Astrocyte (in vitro differentiated cells and primary cell): Measurements from ENCODE around the gene FEM1B. TPM values are rescaled to one million over a fixed set of nuclear protein-coding genes. Genes with fewer than 3 reads are reported as not detected.

Experiments used
- DNase-seq: peaks from one replicate; pipeline ENCODE4 v3.0.0-alpha.2; 2010; ENCODE audit warnings: low read depth
- FAIRE-seq: peaks from 2 replicates; lab custom pipeline; 2011; peaks lifted over from hg19 to GRCh38; lab: Jason Lieb, UNC
- H2AFZ ChIP-seq: 2 replicates; pipeline ENCODE4 v1.6.0; 2012; ENCODE audit warnings: low read depth, low read length, inconsistent platforms
- H3K27ac ChIP-seq: 2 replicates; pipeline ENCODE4 v1.5.1; 2011; ENCODE audit warnings: low read depth, low read length, inconsistent platforms
- H3K27me3 ChIP-seq: 2 replicates; pipeline ENCODE4 v1.6.0; 2011; ENCODE audit warnings: low read length, inconsistent platforms; ENCODE audit not compliant: insufficient read depth
- H3K36me3 ChIP-seq: 2 replicates; pipeline ENCODE4 v1.5.1; 2011; ENCODE audit warnings: low read length, inconsistent platforms; ENCODE audit not compliant: insufficient read depth
- H3K4me1 ChIP-seq: 2 replicates; pipeline ENCODE4 v1.5.1; 2011; ENCODE audit warnings: low read length, inconsistent platforms; ENCODE audit not compliant: insufficient read depth
- H3K4me2 ChIP-seq: 2 replicates; pipeline ENCODE4 v1.6.0; 2012; ENCODE audit warnings: low read length, inconsistent platforms
- H3K4me3 ChIP-seq: 2 replicates; pipeline ENCODE4 v1.5.1; 2011; ENCODE audit warnings: low read depth, mild to moderate bottlenecking, low read length, inconsistent platforms; ENCODE audit not compliant: insufficient read depth
- H3K79me2 ChIP-seq: 2 replicates; pipeline ENCODE4 v1.6.0; 2012; ENCODE audit warnings: mild to moderate bottlenecking, low read length, inconsistent platforms; ENCODE audit not compliant: insufficient read depth
- H3K9ac ChIP-seq: 2 replicates; pipeline ENCODE4 v1.6.0; 2012; ENCODE audit warnings: mild to moderate bottlenecking, low read length, inconsistent platforms
- H3K9me3 ChIP-seq: 2 replicates; pipeline ENCODE4 v1.5.1; 2012; ENCODE audit warnings: low read depth, mild to moderate bottlenecking, low read length, inconsistent platforms; ENCODE audit not compliant: insufficient read depth
- H4K20me1 ChIP-seq: 2 replicates; pipeline ENCODE4 v1.6.0; 2012; ENCODE audit warnings: low read length, inconsistent platforms; ENCODE audit not compliant: insufficient read depth
- H3K27ac Mint-ChIP-seq: one replicate; pipeline ENCODE4 v1.8.0; 2021; ENCODE audit warnings: mild to moderate bottlenecking, mixed read lengths; ENCODE audit not compliant: unreplicated experiment
- H3K27me3 Mint-ChIP-seq: one replicate; pipeline ENCODE4 v1.8.0; 2021; ENCODE audit warnings: low read depth, mixed read lengths; ENCODE audit not compliant: unreplicated experiment
- H3K36me3 Mint-ChIP-seq: one replicate; pipeline ENCODE4 v1.8.0; 2021; ENCODE audit warnings: low read depth, mixed read lengths; ENCODE audit not compliant: unreplicated experiment
- H3K4me1 Mint-ChIP-seq: one replicate; pipeline ENCODE4 v1.8.0; 2021; ENCODE audit warnings: low read depth, mixed read lengths; ENCODE audit not compliant: unreplicated experiment
- H3K4me3 Mint-ChIP-seq: one replicate; pipeline ENCODE4 v1.8.0; 2021; ENCODE audit warnings: mild to moderate bottlenecking, moderate library complexity, mixed read lengths; ENCODE audit not compliant: unreplicated experiment
- H3K9me3 Mint-ChIP-seq: one replicate; pipeline ENCODE4 v1.8.0; 2021; ENCODE audit warnings: mild to moderate bottlenecking, mixed read lengths; ENCODE audit not compliant: unreplicated experiment
- EZH2 ChIP-seq: IDR thresholded peaks from 2 replicates; pipeline ENCODE4 v1.6.1; 2012; ENCODE audit warnings: mild to moderate bottlenecking, low read length, inconsistent platforms; ENCODE audit not compliant: insufficient read depth
- total RNA-seq: library from RNA; stranded (reverse); gene quantifications from 2 replicates; pipeline ENCODE4 v1.2.1, GENCODE V29; 2021
- TF ChIP-seq, protein P1 (sequence below): IDR thresholded peaks from 2 replicates; pipeline ENCODE4 v1.5.1; 2011; ENCODE audit warnings: low read depth, mild to moderate bottlenecking, inconsistent platforms, low read length, moderate library complexity; ENCODE audit not compliant: insufficient read depth

Gene FEM1B
- total RNA-seq, 1 donor from 2014 or later = 38.6 TPM

DNA sequence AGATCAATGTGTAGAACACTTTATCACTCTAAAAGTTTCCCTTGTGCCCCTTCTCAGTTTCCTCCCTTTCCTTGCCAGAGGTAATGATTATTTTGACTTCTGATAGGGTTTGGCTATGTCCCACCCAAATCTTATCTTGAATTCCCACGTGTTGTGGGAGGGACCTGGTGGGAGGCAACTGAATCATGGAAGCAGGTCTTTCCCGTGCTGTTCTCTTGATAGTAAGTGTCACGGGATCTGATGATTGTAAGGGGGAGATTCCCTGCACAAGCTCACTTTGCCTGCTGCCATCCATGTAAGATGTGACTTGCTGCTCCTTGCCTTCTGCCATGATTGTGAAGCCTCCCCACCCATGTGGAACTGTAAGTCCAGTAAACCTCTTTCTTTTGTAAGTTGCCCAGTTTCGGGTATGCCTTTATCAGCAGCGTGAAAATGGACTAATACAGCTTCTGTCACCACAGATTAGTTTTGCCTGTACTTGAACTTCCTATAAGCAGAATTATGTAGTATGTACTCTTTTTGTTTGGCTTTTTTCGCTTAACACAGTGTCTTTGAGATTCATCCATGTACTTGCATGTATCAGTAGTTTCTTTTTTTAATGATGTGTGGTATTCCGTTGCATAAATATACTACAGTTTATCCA lies 7.2 kb downstream of the FEM1B start:
- peaks cover 93% of the 10 kb centered on the region for H4K20me1 ChIP-seq

DNA sequence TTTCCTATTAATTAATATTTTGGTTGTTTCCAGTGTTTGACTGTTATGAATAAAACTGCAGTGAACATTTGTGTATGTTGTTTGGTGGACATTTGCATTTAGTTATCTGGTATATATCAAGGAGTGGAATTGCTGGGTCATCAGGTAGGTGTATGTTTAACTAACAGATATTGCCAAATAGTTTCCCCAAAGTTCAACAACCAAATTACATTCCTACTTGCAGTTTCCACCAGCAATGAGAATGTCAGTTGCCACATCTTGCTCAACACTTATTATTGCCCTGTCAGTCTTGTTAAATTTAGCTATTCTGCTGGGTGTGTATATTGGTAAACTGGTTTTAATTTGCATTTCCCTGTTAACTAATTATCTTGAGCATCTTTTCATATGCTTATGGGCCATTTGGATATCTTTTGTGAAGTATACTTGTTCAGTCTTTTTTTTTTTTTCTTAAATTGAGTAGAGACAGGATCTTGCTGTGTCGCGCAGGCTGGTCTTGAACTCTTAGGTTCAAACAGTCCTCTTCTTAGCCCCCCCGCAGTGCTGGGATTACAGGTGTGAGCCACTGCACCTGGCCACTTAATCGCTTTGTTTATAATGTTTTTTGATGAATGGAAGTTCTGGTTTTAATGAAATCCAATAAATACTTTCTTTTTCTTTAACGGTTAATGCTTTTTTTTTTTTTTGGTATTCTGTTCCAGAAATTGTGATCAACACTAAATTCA lies 7.9 kb downstream of the FEM1B start:
- H3K4me1 Mint-ChIP-seq = peaks cover 32% of the 10 kb centered on the region
- TF ChIP-seq, protein P1, sequence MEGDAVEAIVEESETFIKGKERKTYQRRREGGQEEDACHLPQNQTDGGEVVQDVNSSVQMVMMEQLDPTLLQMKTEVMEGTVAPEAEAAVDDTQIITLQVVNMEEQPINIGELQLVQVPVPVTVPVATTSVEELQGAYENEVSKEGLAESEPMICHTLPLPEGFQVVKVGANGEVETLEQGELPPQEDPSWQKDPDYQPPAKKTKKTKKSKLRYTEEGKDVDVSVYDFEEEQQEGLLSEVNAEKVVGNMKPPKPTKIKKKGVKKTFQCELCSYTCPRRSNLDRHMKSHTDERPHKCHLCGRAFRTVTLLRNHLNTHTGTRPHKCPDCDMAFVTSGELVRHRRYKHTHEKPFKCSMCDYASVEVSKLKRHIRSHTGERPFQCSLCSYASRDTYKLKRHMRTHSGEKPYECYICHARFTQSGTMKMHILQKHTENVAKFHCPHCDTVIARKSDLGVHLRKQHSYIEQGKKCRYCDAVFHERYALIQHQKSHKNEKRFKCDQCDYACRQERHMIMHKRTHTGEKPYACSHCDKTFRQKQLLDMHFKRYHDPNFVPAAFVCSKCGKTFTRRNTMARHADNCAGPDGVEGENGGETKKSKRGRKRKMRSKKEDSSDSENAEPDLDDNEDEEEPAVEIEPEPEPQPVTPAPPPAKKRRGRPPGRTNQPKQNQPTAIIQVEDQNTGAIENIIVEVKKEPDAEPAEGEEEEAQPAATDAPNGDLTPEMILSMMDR = no peak
- no peak for TF ChIP-seq EZH2
- H3K36me3 ChIP-seq = peaks cover 13% of the 10 kb centered on the region
- peaks cover 100% of the 10 kb centered on the region for H3K79me2 ChIP-seq
- no peaks in the 10 kb centered on the region for H3K9me3 Mint-ChIP-seq
- FAIRE-seq (no peak), DNase-seq (no peak)
- H3K9ac ChIP-seq = no peak overlapping the region
- H3K4me3 ChIP-seq = no peak overlapping the region
- no peaks in the 10 kb centered on the region for H3K27me3 Mint-ChIP-seq
- H3K27ac ChIP-seq = no peak overlapping the region
- H3K4me3 Mint-ChIP-seq = no peak overlapping the region
- no peak overlapping the region for H3K4me2 ChIP-seq
- peaks cover 16% of the 10 kb centered on the region for H3K36me3 Mint-ChIP-seq
- H2AFZ ChIP-seq = no peak overlapping the region
- no peaks in the 10 kb centered on the region for H3K9me3 ChIP-seq
- no peak overlapping the region for H3K27ac Mint-ChIP-seq
- H3K27me3 ChIP-seq = no peaks in the 10 kb centered on the region
- H4K20me1 ChIP-seq = peaks cover 93% of the 10 kb centered on the region
- H3K4me1 ChIP-seq = peaks cover 8% of the 10 kb centered on the region

More for the DNA sequence above, 7.2 kb downstream of the FEM1B start:
- Mint-ChIP-seq H3K9me3 (no peaks in the 10 kb centered on the region), H3K4me1 (peaks cover 35% of the 10 kb centered on the region), H3K27ac (peak overlapping the region; percentile 42), H3K4me3 (no peak overlapping the region), H3K36me3 (peaks cover 10% of the 10 kb centered on the region), H3K27me3 (no peaks in the 10 kb centered on the region)
- peaks cover 6% of the 10 kb centered on the region for H3K36me3 ChIP-seq
- H3K4me1 ChIP-seq = peaks cover 15% of the 10 kb centered on the region
- FAIRE-seq (no peak), DNase-seq (no peak)
- no peaks in the 10 kb centered on the region for H3K9me3 ChIP-seq
- TF ChIP-seq, protein P1 = no peak
- TF ChIP-seq EZH2 = no peak
- no peak overlapping the region for H3K4me2 ChIP-seq
- H3K27me3 ChIP-seq = no peaks in the 10 kb centered on the region
- no peak overlapping the region for H3K4me3 ChIP-seq
- no peak overlapping the region for H3K27ac ChIP-seq
- no peak overlapping the region for H3K9ac ChIP-seq
- no peak overlapping the region for H2AFZ ChIP-seq
- peaks cover 100% of the 10 kb centered on the region for H3K79me2 ChIP-seq
